Head of caudate nucleus (tissue), 42 donors: Measurements from ENCODE around the gene PAMR1.

Experiments used
- DNase-seq, 42 donors: peaks; one replicate each; pipeline versions ENCODE4 v3.0.0 to v3.0.0-alpha.2; 2020 to 2021; ENCODE audit warnings: mixed read lengths in 7 of 42
- intact Hi-C: fragments of 100-400 bp; cut with DNase I; formaldehyde crosslinking; loops from one replicate; pipeline ENCODE4 v1.15.0; 2022

The PAMR1 gene

GRCh38 chr11:35473795-35474374 lies 51.5 kb downstream of the PAMR1 start:
- intact Hi-C loops = no loop called here
- DNase-seq = no peak

GRCh38 chr11:35470616-35471015 lies 54.8 kb downstream of the PAMR1 start:
- no peak for DNase-seq
- intact Hi-C loops = no loop called here

DNA sequence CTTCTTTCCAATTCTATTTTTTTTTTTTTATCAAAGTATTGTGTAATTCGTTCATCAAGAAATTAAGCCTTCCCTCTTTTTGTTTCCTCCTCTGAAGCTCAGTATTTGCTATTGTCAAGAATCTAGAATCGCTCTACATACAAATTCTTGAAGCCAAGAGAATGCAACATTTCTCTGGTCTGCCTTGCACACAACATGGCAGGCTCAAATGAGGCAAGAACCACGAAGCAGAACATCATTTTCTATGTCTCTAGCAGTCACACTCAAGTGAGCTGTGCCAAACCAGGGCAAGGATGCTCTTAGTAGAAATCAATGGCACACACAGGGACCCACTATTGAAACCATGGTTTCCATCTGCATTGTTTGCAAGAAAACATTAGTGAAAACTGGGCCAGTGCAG lies 59.4 kb downstream of the PAMR1 start:
- DNase-seq = no peak
- intact Hi-C loops = no loop called here

GRCh38 chr11:35464308-35464707 lies 61.1 kb downstream of the PAMR1 start:
- DNase-seq = peak in 5 of 42 donors; percentile 9 to 47 (median 25)
- intact Hi-C loops = no loop called here

DNA sequence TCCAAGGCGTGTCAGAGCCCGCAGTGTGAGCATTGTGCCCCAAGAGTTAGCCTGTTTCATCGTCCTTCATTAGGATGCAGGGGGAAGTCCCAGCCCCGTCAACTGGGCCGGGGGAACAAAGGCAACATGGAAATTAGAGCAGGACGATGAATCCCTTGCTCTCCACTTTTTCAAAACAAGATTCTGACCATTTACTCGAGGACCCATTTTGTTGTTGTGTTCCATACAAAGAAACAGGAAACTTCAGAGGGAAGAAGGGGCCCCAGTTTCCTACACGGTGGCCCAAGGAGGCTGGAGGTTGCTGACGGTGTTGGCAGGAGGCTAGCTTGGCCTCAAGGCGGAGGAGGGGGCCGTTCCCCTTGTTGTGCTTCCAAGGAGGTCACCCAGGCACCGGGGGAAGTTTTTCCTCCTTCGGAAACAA lies 62.1 kb downstream of the PAMR1 start:
- DNase-seq = peak in 26 of 42 donors; percentile 7 to 67 (median 31)
- intact Hi-C loops = no loop called here

DNA sequence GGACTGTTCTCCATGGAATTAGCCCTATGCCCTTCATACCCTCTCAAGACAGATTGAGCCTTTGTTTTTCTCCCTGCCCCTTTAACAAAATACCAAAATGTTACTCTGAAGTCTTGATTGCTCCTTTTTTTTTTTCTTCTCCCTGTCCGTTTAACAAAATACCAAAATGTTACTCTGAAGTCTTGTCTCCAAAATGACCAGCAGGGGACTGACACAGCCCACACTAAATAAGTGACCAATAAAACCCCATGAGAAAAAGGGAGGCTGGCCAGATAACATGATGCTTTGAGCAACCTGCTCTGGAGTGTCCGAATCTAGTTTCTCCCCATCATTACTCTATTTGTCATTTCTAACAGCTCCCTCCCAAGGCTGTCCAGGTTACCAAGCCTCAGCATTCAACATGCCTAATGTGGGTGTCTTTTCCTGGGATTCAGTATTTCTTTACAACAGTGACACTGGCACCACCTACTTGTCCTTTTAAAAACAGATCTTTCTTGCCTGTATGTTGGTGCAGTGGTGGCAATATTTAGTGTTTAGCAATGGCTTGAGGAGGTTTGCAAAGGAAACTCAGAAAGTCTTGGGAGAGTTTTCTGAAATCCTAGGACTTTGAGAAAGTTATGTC lies 63.4 kb downstream of the PAMR1 start:
- intact Hi-C loops = no loop called here
- DNase-seq = no peak

DNA sequence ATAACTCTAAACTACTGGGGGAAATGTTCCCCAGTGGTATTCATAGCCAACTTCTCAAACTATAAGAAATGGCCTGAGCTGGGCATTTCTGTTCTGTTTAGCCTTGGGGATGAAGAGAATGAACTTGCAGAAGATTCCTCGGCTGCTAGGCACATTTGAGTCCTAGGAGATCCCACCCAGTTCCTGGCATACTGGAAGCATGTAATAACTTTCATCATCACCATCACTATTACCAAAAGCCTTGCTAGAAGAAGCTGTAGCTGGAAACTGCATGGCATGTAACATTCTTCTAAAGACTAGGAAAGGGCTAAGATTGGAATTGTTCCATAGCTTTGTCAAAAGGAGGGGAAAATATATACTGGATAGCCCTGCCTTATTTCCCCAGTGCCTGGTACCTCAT lies 65.9 kb downstream of the PAMR1 start:
- intact Hi-C loops = no loop called here
- DNase-seq = no peak

DNA sequence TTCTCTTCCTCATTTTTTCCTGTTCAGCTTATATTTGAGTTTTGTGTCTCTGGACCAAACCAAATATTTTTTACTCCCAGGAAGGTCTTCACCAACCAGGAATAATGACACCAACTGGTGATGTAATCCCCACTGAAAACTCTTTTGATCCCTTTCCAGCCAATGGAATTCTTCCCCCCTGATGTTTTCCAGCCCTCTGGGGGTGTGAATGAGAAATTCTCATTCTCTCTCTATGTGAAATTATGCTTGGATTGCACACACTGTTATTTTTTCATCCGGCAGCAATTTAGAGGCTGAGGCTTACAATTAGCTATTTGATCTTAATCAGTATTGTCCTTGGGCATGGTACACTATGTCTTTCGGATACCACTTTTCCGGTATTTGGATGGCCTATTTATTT lies 66.6 kb downstream of the PAMR1 start:
- peak in 2 of 42 donors; percentile 19 to 46 for DNase-seq
- intact Hi-C loops = no loop called here

DNA sequence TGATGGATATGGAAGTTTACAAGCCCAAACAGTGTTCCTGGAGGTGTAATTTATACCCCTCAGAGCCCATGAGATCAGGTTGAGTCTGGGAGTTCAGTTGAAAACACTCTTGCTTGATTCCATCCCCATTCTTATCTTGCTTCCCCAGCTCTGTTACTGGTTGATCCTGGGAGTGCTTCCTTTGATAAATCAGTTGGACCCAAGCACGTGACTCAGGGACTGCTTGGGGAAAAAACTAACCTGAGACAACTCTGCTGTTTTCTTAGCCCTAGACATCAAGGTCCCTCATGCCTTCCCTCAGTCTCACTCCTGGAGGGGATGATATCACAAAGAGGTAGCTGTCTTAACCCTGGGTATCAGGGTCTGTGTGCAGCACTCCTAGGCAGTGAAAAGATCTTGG lies 71.1 kb downstream of the PAMR1 start:
- DNase-seq = no peak
- intact Hi-C loops = no loop called here

DNA sequence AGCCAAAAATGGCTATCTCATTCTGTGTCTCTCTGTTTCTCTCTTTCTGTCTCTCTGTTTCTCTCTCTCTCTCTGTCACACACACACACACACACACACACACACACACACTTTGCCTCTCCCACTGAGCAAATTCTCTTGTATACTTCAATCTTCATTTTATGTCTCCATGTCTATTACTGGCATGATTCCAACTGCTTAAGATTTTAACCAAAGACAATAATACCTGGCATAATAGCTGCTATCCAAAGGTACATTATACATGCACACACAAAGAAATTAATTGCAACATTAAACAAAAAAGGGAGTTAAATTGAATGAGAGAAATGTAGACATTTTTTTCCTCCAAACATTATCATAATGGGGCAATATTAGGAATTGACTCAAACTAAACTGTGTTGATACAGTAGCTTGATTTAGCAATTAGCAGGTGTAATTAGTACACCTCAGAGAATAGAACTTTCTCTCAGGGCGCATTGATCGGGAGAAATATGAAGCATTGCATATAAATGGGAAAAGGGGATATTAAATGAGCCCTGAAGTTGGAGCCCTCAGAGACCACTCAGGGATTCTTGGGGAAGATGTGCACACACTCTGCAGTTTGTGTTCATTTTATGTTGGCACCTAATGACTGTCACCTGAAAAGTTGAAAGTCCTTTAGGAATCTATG lies 88.7 kb downstream of the PAMR1 start:
- intact Hi-C loops = no loop called here
- no peak for DNase-seq

DNA sequence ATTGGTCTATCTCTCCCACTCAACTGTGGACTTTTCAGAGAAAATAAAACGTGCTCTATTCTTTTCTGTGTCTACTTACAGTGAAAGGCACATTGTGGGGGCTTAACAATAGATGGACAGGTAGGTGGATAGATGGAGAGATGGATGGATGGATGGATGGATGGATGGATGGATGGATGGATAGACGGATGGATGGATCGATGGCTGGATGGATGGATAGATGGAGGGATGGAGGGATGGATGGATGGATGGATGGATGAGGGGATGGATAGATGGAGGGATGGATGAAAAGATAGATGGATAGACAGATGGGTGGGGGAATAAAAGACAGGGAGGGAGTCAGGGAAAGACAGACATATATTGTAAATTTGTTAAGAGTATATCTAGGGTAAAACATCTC lies 91.8 kb downstream of the PAMR1 start:
- DNase-seq = no peak
- intact Hi-C loops = no loop called here

GRCh38 chr11:35432464-35432863 lies 93.0 kb downstream of the PAMR1 start:
- intact Hi-C loops = no loop called here
- DNase-seq = no peak

- DNase-seq = peak in 19 of 42 donors; percentile 18 to 72 (median 41)
Observed at GRCh38 chr11:35427071-35427470, 98.3 kb downstream of the PAMR1 start.

GRCh38 chr11:35426351-35426750 lies 99.1 kb downstream of the PAMR1 start:
- intact Hi-C loops = no loop called here
- DNase-seq = no peak

More at GRCh38 chr11:35427071-35427470, 98.3 kb downstream of the PAMR1 start:
- intact Hi-C loops = no loop called here

GRCh38 chr11:35425603-35426212 lies 99.7 kb downstream of the PAMR1 start:
- intact Hi-C loops = no loop called here
- no peak for DNase-seq

DNA sequence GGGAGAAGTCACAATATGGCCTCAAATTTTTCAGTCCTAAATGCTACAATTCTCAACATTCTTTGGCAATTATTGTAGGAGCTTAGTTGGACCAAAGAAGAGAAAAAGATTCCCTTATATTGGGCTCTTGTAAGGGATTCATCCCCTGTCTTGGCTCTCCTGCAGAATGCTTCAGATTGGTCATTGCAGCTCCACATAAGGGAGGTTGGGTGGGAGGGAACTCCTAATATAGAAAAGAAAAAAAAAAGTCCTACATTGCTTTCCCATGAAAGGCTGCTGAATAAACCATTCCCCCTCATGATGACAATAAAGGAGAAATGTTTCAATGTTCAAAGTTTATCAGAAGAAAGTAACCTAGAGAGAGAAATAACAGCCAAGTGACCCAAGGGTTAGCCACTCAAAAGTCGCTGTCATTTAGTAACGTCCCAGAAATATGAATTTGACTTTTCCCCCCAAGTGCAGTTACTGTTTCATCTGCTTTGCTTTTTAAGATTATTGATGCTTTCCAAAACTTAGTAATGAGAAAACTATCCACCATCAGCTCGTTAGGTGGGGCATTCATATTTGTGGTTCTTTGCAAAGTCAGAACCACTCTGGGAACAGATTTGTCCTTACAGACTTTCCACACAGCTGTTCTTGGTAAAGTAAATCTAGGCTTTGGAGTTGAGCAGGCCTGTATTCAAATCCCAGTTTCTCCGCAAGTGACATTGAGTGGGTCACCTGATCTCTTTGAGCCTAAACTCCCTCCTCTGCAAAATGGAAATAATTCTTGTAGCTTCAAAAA lies 101.1 kb downstream of the PAMR1 start:
- DNase-seq = no peak
- intact Hi-C loops = no loop called here

GRCh38 chr11:35420371-35420770 lies 105.0 kb downstream of the PAMR1 start:
- DNase-seq = peak in 19 of 42 donors; percentile 13 to 69 (median 37)

DNA sequence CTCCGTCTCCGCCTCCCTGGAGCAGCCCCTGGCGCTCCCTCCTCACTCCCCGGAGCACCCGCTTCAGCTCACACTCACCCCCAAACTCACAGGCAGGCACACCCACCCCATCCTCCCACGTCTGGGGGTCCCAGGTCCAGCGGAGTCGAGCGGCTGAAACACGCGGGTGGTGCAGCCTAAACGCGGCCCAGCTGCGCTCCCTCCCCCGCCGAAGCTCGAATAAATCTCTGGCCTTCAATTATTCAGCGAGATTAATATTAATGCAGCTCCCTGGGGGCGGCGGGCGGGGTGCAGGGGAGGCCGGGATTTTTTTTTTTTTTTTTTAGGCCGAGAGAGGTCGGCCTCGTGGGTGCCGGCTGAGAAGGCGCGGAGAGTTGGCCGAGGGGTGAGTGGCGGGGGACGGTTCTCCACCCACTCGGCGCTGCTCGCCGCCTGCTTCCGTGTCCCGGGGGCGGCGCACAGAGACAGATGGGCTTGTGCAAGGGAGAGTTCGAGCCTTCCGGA lies 105.5 kb downstream of the PAMR1 start:
- intact Hi-C loops = no loop called here
- peak in 32 of 42 donors; percentile 6 to 69 (median 34) for DNase-seq

More at GRCh38 chr11:35420371-35420770, 105.0 kb downstream of the PAMR1 start:
- intact Hi-C loops = no loop called here

- DNase-seq = peak; percentile 8 to 85 (median 68)
- intact Hi-C loops = no loop called here
Observed at GRCh38 chr11:35419184-35419829, 106.1 kb downstream of the PAMR1 start, which contains the start of gene SLC1A2. SLC1A2 (minus strand) TSS chr11:35419558; CDS start chr11:35418966, 592 bp downstream.
